NT2/D1 (cell line): ENCODE measurements around the gene MMEL1.
"Not testable (repeated sequence)": the region's sequence is repeated elsewhere in the genome, so short reads cannot be mapped to it uniquely, and the experiment has no call there.

Source experiments
- YY1 ChIP-seq: IDR thresholded peaks from 2 replicates; pipeline ENCODE4 v1.6.1; 2011; ENCODE audit not compliant: insufficient read length, insufficient read depth
- ZNF274 ChIP-seq: IDR thresholded peaks from 2 replicates; pipeline ENCODE4 v1.6.1; 2011; ENCODE audit warnings: mild to moderate bottlenecking, low read depth, low read length

- not testable (repeated sequence) for TF ChIP-seq YY1, ZNF274
Observed at GRCh38 chr1:2550309-2550861, 82.4 kb downstream of the MMEL1 start.
